GM18909 (cell line): Measurements from ENCODE around the gene EPOP.

ENCODE experiments used
- ATAC-seq: cut with Tn5 transposase; IDR thresholded peaks from one replicate; pipeline ENCODE4 v1.9.1; 2021; ENCODE audit warnings: mild to moderate bottlenecking; ENCODE audit not compliant: unreplicated experiment, poor library complexity

The EPOP gene

DNA sequence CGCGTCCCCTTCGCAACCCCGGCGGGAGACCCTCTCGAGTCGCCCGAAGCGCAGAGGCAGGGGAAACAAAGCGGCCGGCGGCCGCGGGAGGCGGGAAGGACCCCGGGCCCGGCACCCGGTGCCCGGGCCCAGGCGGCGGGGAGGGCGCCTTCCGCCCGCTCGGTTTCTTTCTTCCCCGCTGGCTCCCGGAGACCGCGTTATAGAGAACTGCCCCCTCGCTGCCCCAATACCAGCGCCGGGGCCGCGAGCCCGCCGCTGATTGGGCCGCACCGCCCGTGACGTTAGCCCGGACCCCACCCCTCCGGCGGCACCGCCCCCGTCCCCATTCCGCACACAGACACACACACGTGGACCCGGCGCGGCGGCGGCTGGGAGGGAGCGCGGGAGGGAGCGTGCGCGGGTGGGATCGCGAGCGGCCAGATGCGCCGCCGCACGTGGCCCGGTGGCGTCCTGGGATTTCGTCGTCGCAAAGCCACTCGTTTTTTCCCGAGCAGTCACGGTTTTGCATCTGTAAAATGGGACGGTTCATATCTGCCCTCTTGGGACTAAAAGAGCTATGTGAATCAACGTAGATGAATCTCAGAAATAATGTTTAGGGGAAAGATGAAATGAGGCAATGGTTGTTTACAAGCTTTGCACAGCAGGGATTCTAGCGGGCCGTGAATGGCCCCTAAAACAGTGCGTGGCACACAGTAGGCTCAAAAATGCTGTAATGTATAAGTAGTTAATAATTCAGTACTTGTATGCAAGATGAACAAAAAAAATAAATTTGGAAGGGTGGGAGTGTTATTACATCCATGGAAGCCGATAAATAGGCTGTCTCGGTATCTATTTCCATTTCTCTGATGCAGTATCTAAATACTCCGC is at the start of gene EPOP:
TSS of gene EPOP (minus strand) at position 209 of the 867 bp plus-strand sequence. CDS start 462 bp downstream, outside the sequence.
- ATAC-seq = peak; percentile 78

DNA sequence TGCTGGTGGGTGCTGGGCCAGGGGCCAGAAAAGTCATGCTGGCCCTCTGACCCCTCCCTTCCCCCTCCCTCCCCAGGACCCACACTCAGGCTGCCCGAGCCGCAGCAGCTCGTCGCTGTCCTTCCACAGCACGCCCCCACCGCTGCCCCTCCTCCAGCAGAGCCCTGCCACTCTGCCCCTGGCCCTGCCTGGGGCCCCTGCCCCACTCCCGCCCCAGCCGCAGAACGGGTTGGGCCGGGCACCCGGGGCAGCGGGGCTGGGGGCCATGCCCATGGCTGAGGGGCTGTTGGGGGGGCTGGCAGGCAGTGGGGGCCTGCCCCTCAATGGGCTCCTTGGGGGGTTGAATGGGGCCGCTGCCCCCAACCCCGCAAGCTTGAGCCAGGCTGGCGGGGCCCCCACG is 47.0 kb upstream of the EPOP start:
- ATAC-seq = no peak

DNA sequence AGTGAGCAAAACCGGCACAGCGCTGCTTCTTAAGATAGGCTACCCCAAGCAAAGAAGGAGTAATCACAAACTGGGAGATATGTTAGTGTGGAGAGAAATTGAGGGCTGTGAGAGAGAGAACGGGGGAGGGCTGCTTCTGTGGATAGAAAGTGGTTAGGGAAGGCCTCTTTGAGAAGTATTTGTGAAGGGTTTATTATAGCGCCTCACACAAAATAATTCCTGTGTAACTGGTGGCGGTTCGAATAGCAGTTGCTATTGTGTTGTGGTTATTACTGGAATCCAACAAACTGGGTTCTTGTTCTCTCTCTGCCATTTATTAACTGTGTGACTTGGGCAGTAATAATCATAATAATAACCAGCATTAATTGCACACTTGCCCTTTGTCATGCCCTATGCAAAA is 46.2 kb upstream of the EPOP start:
- no peak for ATAC-seq

DNA sequence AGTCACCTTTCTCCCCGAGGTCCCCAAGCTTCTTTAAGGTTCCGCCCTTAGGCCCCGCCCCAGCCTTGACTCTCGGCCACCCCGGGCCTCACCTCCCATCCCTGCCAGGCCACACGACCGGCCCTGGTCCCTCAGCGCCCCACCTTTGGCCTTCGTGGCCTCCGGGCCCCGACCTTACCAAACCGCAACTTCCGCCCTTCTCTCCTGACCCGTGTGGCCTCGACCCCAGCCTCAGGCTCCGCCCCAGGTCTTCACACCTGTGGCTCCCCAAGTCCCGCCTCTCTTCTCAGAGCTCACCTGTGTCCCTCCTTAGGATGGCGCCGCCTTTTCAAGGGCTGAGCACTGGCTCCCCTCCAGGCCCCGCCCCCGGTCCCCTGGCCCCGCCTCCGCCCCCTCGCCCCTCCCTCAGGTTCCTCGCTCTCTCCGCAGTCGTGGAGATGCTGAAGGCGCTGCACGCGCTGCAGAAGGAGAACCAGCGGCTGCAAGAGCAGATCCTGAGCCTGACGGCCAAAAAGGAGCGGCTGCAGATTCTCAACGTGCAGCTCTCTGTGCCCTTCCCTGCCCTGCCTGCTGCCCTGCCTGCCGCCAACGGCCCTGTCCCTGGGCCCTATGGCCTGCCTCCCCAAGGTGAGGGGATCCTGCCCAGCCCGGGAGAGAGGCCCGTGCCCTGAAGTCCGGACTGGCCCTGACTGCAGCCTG is 45.3 kb upstream of the EPOP start:
- no peak for ATAC-seq

DNA sequence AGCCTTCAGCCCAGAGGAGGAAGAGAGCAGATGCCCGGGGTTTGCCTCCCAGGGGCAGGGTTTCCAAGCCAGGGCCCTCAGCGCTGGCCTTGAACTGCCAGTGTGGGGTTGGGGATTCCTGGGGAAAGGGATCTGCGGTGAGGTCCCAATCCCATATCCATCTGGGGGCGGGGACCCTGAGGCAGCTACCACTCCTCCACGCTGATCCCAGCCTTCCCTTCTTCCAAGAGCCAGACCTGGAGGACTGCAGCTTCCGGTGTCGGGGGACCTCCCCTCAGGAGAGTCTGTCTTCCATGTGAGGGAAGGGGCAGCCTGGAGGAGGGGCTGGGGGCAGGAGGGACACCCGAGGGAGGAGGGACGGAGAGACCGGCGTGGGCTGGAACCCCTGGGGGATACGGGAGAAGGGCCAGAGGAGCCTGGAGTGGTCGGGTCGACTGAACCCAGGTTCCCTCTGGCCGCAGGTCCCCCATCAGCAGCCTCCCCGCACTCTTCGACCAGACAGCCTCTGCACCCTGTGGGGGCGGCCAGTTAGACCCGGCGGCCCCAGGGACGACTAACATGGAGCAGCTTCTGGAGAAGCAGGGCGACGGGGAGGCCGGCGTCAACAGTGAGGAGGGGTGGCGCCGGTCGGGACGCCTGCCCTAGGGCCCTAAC is 44.7 kb upstream of the EPOP start:
- no peak for ATAC-seq

DNA sequence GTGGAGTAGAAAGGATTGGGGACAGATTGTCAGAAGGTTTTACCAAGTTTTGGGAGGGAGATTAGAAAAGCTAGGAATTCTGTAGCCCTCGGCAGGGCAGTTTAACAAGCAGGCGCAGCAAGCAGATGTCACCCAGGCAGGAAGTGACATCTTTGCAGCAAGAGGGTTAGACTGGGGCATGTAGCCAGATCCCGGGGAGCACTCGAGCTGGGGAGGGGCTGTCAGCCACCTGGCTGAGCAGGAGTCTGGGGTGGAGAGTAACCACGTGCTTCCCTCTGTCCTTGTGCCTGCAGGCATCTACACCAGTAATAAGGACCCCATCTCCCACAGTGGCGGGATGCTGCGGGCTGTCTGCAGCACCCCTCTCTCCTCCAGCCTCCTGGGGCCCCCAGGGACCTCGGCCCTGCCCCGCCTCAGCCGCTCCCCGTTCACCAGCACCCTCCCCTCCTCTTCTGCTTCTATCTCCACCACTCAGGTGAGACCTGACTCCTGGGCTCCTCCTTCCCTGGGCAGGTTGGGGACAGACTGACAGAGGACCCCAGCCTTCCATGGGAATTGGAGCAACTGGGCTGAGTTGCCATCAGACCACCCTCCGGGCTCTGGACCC is 42.5 kb upstream of the EPOP start:
- no peak for ATAC-seq

DNA sequence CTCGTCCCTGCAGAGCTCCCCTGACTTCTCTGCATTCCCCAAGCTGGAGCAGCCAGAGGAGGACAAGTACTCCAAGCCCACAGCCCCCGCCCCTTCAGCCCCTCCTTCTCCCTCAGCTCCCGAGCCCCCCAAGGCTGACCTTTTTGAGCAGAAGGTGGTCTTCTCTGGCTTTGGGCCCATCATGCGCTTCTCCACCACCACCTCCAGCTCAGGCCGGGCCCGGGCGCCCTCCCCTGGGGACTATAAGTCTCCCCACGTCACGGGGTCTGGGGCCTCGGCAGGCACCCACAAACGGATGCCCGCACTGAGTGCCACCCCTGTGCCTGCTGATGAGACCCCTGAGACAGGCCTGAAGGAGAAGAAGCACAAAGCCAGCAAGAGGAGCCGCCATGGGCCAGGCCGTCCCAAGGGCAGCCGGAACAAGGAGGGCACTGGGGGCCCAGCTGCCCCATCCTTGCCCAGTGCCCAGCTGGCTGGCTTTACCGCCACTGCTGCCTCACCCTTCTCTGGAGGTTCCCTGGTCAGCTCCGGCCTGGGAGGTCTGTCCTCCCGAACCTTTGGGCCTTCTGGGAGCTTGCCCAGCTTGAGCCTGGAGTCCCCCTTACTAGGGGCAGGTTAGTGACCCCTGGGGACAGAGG is 41.7 kb upstream of the EPOP start:
- ATAC-seq = no peak

DNA sequence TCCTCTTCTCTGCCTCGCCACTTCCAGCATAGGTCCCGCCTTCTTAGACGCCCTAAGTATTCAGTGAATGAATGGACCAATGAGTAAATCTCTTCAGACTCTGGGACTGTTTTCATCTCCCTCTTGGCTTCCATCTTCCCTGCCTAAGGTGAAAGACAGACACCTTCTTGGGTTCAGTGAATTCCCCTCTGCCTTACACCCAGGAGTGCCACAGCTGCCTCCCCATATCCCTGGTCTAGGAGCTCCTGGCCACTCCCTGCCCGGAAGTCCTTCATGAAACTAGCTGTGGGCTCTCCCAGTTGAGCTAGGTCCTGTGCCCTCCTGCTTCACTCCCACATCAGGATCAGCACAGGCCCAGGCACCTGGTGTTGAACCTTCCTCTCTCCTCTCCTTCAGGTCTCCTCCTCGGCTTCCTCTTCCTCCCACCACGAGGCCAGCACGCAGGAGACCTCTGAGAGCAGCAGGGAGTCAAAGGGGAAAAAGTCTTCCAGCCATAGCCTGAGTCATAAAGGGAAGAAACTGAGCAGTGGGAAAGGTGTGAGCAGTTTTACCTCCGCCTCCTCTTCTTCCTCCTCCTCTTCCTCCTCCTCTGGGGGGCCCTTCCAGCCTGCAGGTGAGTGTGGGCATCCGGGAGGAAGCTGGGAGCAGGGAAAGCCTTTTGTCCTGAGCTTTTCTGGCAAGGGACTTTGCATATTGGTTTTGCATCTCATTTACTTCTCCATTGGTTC is 40.6 kb upstream of the EPOP start:
- no peak for ATAC-seq

DNA sequence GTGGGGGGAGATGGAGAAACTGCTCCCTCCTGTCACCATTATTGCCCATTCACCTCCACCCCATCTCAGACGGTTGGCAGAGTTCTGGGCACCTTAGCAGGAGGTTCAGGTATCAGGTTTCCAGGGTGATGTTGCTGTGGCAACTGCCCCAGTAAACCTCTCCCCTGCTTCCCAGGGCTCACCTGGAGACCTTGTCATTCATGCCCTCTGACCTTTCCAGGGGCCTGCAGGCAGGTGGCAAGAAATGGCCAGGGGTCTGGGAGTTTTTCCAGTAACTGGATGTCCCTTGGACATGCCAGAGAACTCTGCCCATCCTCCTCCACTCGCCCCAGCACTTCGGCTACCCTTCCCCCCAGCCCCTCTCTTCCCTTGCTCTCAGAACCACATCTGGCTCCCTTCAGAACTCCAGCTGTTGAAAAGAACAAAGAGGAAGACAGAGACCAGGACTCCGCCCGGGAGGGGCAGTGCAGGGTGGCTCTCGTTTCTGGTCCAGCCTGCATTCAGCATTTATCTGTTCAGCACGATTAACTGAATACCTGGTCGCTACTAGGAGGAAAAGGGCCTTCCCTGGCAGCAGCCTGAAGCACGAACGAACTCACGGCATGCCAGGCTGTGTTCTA is 38.8 kb upstream of the EPOP start:
- ATAC-seq = no peak

DNA sequence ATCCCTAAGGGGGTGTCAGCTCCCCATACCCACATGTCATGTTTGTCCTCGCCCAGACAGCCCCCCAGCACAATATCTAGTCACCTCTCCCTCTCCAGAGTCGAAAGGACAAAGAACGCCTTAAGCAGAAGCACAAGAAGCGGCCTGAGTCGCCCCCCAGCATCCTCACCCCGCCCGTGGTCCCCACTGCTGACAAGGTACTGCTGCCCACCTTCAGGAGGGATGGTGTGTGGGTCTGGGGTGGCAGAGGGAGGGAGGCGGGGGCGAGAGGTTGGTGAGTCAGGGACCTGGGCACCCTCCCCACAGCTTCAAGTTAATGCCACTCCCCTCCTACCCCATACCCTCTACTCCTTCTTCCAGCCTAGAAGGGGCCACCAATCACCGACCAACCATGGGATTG is 37.8 kb upstream of the EPOP start:
- ATAC-seq = no peak

DNA sequence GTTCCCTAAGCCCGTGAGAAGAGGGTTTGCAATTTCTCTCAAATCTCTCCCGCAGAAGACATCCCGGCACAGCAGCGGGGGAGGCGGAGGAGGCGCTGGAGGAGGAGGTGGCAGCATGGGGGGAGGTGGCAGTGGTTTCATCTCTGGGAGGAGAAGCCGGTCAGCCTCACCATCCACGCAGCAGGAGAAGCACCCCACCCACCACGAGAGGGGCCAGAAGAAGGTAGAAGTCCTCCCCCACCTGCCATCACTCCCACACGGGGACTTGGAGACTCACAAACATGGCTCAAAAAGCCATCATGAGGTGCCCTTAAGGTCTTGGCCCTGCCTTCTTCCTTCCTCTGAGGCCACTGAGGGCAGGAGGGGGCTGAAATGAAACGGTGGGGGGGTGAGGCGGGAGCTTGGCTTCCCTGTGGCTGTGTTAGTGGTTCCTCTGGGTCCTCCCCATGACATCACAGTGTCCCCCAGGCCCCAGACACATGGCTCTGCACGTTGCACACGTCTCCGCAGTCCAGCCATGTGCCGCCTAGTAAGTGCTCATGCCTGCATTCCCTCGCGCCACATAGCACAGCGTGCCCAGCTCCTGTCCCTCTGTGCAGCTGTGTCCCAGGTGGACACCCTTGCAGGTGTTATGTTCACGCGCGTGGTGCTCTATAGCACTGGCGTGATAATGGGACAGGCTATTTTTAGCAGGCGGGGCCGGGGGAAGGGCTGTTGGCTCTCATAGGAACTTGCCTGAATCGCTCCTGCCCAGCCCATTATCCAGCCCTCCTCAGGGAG is 37.2 kb upstream of the EPOP start:
- ATAC-seq = no peak

DNA sequence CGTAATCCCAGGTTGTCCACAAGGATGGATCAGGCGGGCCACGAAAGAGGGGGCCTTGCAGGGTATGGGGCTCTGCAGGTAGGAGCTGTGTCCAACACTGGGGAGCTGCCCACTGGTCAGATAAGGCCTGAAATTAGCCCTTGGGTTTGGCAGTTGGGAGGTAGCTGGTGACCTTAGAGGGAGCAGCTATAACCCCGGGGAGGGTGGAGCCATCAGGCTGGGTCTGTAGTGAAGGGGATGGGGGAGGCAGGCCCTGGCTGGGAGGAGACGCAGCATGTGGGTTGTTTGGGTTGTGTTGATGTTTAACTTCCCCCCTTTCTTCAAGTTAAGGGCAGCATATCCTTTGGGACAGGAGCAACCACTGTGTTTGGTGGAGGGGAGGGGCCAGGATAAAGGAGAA is 36.2 kb upstream of the EPOP start:
- no peak for ATAC-seq

DNA sequence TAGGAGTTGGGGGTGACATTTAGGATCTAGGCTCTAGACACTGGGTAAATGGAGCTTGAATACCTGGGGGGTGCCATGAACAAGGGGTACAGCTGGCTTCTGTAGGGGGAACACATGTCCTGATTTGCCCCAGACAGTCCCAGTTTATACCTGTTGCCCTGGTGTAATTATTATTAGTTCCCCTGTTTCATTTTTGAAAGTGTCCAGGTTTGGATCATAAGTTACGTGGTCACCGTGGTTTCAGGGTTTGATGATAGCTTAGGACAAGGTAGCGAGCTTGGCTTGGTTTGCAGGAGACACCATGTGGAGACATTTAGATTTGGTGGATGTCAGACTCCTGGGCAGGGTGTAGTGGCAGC is 35.8 kb upstream of the EPOP start:
- ATAC-seq = no peak

DNA sequence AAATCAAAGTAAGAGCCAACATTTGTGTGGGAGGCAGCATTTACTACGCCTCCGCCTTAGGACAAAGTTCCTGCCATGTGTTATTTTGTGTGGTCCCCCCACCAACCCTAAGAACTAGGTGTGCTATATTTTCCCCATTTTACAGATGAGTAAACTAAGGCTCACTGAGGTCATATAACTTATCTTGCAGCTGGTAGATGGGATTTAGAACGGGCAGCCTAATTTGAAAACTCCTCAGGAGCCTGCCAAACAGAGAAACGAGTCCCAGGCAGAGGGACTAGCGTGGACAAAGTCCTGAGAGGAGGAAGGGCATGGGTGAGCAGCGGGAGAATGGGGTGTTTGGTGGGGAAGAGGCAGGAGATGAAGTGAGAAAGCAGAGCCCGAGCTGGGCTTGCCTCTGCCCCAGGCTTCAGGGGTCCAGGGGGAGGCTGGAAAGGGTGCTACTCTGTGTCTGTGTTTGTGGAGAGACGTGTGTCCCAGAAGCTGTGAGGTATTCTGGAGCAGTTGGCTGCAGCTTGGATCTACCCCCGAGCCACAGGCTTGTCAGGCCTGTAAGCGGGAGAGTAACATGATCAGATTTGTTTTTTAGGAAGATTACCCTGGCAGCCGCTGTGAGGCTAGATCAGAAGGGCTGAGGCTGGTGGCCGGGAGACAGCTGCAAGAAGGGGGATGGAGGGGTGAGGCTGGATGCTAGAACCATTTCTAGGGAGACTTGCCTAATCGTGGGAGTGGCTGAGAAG is 35.3 kb upstream of the EPOP start:
- no peak for ATAC-seq

DNA sequence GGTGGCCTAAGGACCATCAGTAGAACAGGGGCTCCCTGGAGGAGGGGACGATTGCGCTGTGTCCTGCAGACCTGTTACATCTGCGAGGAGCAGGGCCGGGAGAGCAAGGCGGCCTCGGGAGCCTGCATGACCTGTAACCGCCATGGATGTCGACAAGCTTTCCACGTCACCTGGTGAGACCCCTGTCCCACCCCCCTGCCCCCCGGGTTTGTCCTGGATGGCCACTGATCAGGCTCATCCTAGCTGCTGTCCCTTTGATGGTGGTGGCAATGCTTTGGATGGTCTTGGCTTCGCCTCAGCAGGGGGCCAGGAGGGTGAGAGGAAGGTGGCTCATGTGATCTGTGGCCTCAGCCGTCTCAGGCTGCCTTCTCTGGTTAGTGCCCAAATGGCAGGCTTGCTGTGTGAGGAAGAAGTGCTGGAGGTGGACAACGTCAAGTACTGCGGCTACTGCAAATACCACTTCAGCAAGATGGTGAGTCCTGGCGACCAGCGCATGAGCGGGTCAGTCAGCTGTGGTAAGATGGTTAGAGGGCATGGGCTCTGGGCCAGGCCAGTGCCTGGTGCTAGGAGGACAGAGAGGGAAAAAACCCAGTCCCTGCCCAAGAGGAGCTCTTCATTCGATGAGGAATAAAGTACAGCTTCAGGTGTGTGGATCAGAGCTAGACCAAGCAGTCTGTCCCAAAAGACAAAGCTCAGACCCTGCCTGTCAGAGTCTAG is 34.5 kb upstream of the EPOP start:
- no peak for ATAC-seq

DNA sequence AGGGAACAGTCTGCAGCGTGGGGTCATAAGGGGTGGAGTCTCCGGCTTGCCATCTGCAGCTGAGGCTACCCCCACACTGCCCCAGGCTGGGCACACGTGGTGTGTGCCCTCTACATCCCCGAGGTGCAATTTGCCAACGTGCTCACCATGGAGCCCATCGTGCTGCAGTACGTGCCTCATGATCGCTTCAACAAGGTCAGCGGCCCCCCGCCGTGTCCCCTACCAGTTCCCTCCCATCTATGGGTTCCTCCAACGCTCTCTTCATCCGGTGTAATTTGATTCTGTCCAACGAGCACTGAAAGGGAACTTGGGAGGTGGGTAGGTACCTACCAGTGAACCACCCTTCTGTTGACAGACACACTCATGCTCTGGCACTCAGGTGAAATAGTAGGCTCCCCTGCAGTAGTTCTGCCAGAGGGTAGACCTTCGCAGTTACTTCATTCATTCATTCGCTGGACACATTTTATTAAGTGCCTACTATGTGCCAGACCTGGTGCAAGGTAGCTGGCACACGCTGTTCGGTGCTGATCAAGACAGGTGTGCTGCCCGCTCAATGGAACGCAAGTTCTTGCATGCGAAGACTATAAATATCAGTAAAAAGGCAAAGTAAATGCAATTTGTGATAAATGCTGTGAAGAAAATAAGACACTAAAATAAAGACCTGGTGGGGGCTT is 33.1 kb upstream of the EPOP start:
- no peak for ATAC-seq
